Activated CD8-positive, alpha-beta memory T cell treated with anti-CD3 and anti-CD28 coated beads for 1 hour (primary cell): ENCODE data around the gene RBM19.
A peak's percentile ranks its signal among the peaks of the same experiment; 100 is the strongest.
"Not testable (repeated sequence)": the region's sequence is repeated elsewhere in the genome, so short reads cannot be mapped to it uniquely, and the experiment has no call there.

Experiments
- DNase-seq, 2 donors: peaks; one replicate each; pipeline ENCODE4 v3.0.0-alpha.2; 2020; ENCODE audit warnings: low read depth in 1 of 2; ENCODE audit errors: extremely low read depth in 1 of 2

The RBM19 gene

GRCh38 chr12:113965951-113966797 is at the start of gene RBM19:
Gene RBM19 (minus strand): TSS chr12:113966325. CDS start chr12:113966227, 98 bp downstream.
- DNase-seq = peak; percentile 93 to 95

GRCh38 chr12:114015851-114016250 is 49.7 kb upstream of the RBM19 start:
- DNase-seq = no peak

GRCh38 chr12:114013575-114014345 is 47.6 kb upstream of the RBM19 start:
- no peak for DNase-seq

GRCh38 chr12:114012744-114013431 is 46.8 kb upstream of the RBM19 start:
- no peak for DNase-seq

- no peak for DNase-seq
Observed at GRCh38 chr12:114011711-114012110, 45.6 kb upstream of the RBM19 start.

- no peak for DNase-seq
Observed at GRCh38 chr12:114006482-114007425, 40.6 kb upstream of the RBM19 start.

- DNase-seq = no peak
Observed at GRCh38 chr12:114004402-114004801, 38.3 kb upstream of the RBM19 start.

- no peak for DNase-seq
Observed at GRCh38 chr12:114003286-114003685, 37.2 kb upstream of the RBM19 start.

- DNase-seq = no peak
Observed at GRCh38 chr12:114001511-114002340, 35.6 kb upstream of the RBM19 start.

- no peak for DNase-seq
Observed at GRCh38 chr12:114000861-114001260, 34.7 kb upstream of the RBM19 start.

GRCh38 chr12:114000261-114000660 is 34.1 kb upstream of the RBM19 start:
- not testable (repeated sequence) for DNase-seq

- no peak for DNase-seq
Observed at GRCh38 chr12:113997365-113997764, 31.2 kb upstream of the RBM19 start.

GRCh38 chr12:113996026-113996425 is 29.9 kb upstream of the RBM19 start:
- DNase-seq = no peak

- no peak for DNase-seq
Observed at GRCh38 chr12:113994051-113994450, 27.9 kb upstream of the RBM19 start.

GRCh38 chr12:113992751-113993150 is 26.6 kb upstream of the RBM19 start:
- DNase-seq = not testable (repeated sequence)

- DNase-seq = no peak
Observed at GRCh38 chr12:113991224-113992044, 25.3 kb upstream of the RBM19 start.

GRCh38 chr12:113990250-113991223 is 24.4 kb upstream of the RBM19 start:
- DNase-seq = no peak
